WI38 (cell line): ENCODE data around the gene GLMP.

Experiments used
- H3K4me3 ChIP-seq: 2 replicates; pipeline ENCODE4 v1.5.1; 2011; ENCODE audit warnings: low read depth, mild to moderate bottlenecking, control low read depth, low read length
- TF ChIP-seq, protein P1 (sequence below): IDR thresholded peaks from 2 replicates; pipeline ENCODE4 v1.5.1; 2012; ENCODE audit warnings: low read depth, mild to moderate bottlenecking, control low read depth, low read length

Gene GLMP

DNA sequence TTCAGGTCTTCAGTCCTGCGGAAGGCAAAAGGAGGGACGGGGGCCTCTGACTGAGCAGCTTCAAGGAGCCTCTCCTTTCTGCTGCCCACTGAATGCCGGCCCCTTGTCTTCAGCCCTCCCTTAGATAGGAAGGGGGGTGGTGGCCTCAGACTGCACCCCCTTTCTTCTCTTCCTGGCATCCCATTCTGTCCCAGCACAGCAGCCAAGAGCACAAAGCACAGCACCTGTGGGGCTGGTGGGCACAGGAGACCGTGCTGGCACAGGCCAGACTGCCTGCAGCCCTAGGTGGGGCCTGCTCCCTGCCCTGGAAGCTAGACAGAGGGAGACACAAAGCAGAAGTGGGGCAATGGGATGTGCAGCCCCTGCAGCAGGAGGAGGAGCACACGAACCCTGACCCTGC is 45.9 kb downstream of the GLMP start:
- no peak overlapping the region for H3K4me3 ChIP-seq
- TF ChIP-seq, protein P1, sequence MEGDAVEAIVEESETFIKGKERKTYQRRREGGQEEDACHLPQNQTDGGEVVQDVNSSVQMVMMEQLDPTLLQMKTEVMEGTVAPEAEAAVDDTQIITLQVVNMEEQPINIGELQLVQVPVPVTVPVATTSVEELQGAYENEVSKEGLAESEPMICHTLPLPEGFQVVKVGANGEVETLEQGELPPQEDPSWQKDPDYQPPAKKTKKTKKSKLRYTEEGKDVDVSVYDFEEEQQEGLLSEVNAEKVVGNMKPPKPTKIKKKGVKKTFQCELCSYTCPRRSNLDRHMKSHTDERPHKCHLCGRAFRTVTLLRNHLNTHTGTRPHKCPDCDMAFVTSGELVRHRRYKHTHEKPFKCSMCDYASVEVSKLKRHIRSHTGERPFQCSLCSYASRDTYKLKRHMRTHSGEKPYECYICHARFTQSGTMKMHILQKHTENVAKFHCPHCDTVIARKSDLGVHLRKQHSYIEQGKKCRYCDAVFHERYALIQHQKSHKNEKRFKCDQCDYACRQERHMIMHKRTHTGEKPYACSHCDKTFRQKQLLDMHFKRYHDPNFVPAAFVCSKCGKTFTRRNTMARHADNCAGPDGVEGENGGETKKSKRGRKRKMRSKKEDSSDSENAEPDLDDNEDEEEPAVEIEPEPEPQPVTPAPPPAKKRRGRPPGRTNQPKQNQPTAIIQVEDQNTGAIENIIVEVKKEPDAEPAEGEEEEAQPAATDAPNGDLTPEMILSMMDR = no peak

DNA sequence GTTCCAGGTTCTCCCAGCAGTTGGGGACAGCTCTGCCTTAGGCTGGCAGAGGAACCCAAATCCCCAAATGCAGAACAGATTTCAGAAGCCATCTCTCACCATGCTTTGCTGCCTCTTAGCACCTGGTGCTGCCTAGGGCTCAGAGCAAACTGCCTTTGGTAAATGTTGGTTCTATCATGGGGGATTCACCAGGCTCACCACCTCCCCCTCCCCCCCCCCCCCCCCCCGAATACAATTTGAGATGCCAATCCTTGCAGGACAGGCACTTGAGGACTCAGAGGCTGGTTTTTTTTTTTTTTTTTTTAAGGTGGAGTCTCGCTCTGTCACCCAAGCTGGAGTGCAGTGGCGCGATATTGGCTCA is 47.2 kb downstream of the GLMP start:
- TF ChIP-seq, protein P1 = no peak
- no peak overlapping the region for H3K4me3 ChIP-seq

DNA sequence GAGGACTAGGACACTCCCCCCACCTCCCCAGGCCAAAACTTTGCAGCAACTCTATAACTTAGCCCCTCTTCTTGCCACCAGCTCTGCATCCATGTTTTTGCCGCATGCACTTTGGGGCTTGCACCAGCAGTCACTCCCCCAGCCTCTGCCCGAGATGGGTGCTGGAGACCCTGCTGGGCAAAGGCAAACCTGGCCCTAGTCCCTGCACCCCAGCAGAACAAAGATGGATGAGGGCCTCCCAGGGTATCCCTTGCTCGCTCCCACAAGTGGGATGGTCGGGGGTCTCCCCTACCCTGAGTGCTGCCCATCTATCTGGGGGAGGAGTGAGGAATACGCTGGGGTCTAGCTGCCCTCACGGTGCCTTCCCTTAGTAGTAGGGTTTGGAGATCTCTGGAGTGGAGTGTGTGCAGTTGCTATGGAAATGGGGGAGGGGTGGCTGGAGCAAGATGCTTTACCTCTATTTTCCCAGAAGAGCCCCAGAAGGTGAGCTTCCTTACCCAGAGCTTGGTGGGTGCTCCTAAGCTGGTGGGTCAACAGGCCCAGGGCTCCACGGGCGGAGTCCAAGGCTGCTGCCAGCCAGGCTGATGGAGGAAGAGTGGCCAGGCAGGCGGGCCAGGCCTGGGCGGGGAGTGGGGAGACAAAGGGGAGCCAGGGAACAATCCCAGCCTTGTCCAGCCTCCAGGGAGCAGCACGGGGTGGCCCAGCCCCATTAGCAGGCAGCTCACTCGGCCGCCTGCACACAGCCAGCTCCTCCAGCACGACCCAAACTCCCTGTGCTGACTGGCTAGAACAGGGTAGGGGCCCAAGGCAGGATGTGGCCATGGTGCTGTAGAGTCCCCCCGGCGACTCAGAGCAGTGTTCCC is 47.8 kb downstream of the GLMP start, which contains the start of gene PAQR6:
PAQR6 (minus strand) TSS at position 597 of the 863 bp plus-strand sequence. CDS start 1,325 bp downstream, outside the sequence.
- TF ChIP-seq, protein P1 = no peak
- no peak within 1 kb of the TSS for H3K4me3 ChIP-seq

DNA sequence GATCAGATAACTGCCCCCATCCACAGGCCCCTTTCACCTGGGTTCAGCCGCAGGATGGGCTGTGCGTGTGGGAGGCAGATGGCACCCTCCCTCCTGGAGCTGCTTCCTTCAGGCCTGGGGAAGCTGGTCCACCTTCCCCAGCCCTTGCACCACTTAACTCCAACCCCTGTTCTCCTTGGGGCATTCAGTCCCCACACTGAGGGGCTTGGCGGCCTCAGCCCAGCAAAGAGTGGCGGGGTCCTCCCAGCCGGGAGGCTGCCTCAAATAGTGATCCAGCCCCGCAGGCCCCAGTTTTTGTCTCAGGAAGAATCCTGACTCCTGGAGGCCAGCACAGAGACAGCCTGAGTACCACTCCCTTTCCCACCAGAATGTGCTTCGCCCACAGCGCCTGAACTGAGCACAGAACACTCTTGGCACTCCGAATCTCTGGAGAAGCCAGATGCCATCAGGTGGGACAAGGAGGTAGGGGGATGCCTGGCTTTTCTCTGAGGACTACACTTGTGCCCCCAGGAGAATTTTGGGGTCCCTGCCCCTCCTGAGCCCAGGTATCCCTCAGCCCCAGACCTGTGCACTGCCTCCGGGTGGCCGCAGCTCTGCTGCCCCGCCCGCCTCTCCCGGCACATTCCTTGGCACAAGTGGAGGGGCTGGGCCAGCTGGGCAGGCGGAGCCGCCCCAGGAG is 48.6 kb downstream of the GLMP start:
- TF ChIP-seq, protein P1 = no peak
- no peak overlapping the region for H3K4me3 ChIP-seq

DNA sequence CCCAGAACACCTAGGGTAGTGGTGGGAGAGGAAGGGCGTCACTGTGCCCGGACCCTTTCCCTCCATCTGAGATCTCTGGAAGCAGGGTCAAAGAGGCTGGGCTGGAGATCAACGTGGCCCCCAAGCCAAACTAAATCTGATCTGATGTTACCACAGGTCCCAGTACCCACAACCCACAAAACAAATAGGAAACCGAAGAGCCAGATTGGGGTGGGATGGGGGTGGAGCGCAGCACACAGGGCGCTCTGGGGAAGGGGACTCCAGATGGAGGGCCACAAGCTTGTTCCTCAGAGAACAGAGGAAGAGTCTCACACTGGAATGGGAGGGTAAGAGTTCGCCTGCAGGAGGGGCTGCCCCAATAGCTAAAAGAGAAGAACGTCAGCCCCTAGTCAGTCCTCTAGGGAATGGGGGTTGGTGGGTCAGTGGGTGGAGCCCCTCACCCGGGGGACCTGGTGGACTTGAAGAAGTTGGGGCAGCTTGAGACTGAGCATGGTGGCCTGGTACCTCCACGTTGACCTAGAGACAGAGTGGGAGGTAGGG is 49.2 kb downstream of the GLMP start:
- TF ChIP-seq, protein P1 = no peak
- no peak overlapping the region for H3K4me3 ChIP-seq

DNA sequence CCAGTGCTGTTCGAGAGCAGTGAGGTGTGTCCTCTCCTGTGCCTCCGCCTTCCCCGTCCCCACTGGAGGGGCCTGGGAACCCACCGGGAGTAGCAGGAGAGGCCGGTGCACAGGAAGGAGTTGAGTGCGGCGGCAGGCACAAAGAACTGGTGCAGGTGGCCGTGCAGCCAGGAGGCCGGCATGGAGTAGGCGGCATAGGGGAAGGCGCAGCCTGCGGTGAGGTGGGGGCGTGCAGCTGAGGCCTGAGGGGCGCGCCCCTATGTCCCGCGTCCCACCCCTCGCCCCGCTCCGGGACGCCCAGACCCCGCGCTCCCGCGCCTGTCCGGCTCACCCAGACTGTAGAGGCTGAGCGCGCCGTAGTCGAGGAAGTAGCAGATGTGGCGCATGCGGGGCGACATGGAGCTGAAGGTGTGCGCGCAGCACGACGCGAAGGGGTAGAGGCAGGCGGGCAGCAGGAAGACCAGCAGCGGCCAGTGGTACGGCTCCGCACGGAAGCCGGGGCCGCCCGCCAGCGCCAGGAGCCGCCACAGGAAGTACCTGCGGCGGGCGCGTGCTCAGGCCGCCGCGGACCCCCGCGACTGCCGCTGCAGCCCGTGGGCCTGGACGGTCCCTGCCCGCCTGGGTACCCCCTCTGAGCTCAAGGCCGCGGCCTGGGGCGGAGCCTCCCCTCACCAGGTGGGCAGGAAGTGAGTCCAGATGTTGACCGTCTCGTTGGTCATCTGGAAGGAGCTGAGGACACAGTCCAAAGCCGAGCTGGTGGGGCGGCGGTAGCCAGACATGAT is 49.8 kb downstream of the GLMP start:
- TF ChIP-seq, protein P1 = no peak
- H3K4me3 ChIP-seq = no peak overlapping the region
